GM19455 (cell line): ENCODE results near the gene KRT81.
A peak's percentile ranks its signal among the peaks of the same experiment; 100 is the strongest.
"Not testable (repeated sequence)": the region's sequence is repeated elsewhere in the genome, so short reads cannot be mapped to it uniquely, and the experiment has no call there.

Source experiments
- ATAC-seq: cut with Tn5 transposase; IDR thresholded peaks from one replicate; pipeline ENCODE4 v1.9.1; 2021; ENCODE audit not compliant: unreplicated experiment

KRT81 gene

DNA sequence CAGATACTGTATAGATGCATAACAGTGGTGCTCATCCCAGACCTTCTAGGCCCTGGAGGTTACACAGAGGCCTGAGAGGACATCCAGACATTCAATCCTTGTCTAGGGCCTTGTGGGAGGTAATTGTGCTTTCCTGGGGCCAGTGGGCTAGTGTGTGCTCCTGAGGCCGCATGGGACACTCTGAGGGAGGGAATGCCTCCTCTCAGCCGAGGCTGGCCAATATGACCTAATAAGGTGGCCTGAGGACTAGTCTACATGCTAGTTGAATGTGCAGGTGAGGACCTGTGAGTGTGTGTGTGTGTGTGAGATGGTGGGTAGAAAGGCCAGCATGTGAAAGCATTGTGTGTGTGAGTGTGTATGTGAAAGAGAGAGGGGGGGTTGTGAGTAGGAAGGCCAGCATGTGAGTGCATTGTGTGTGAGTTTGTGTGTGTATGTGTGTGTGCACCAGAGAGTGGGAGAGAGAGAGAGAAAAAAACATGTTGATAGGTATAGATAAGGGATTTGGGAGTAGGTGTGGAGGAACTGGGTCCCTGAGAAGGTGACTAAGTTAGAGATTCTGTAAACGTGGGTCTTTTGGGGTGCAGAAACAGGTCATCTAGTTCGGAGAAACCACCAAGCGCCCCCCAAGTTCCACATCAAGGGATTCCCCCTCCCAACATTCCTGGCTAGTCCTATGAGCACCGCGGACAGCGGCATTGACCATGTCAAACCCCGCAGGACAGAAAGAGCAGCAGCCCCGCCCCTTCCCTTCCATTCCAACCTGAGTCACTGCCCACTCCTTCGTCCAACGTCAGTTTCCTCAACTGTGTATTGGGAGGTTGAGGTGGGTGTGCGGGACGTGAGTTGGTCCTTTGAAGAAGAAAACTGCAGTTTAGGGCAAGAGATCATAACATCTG is 9.7 kb upstream of the KRT81 start:
- ATAC-seq, result no peak

GRCh38 chr12:52298677-52299190 is 7.4 kb upstream of the KRT81 start:
- no peak for ATAC-seq

GRCh38 chr12:52296572-52297215 is 5.4 kb upstream of the KRT81 start:
- ATAC-seq, result no peak

DNA sequence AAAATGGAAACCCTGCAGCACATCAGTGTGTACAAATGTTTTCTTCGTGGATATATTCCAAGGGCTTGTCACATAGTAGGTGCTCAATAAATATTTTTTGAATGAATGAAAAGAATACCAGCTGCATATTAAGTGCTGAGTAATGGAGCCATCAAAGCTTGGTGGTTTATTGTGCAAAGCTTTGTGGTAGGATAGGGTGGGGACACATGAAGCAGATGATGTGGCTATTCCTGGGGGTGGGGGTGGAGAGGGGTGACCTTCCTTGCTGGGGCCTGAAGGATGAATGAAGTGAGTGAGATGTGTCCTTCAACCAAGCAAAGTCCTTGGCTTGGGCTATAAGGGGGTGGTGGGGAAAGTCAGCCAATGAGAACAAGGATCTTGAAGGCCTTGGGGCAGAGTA is 4.3 kb upstream of the KRT81 start:
- ATAC-seq, result no peak

- ATAC-seq, result no peak
Observed at GRCh38 chr12:52294803-52295202, 3.5 kb upstream of the KRT81 start.

DNA sequence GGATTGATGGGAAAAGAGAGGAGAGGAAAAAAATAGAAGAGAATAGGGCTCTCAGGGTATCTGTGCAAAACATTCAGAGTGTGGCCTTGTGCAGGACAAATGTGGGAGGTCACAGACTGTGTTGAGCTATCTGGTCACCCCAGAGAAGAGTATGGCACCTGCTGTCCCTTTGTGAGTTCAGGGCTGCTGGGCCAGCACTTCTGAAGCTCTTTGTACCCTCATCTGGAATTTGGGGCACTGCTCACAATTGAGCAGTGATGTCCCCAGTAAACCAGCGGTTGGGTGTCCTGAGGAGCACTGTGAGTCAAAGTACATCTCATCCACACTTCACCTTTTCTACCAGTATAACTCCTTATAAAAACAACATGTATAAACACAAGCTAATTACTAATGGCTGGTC is 2.6 kb upstream of the KRT81 start:
- no peak for ATAC-seq

DNA sequence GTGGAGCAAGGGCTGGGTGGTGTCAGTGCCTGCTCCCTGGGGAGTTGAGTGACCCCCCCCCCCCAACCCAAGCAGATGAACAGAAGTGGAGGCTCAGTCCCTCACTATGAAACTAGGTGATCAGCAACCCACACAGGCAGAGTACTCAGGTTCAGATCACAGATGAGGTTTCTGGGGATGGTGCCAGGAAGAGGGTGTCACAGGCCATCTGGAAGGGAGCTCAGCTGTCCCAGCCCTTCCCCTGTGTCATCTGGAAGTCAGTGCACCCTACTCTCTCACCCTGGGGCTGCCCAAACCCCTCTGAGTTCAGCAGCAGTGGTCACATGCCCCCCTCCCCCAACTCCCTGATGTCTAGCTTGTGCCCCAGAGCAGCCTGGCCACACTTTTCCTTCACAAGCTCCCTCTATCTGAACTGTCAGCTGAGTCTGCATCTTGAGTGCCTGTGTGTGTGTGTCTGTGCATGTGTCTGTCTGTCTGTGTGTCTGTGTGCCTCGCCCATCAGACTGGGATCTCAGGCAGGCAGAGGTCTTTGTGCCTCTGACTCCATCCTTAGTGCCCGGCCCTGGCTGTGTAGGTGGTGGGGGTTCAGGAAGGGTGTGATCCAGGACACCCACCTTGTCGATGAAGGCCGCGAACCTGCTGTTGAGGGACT is 725 bp downstream of the KRT81 start:
- ATAC-seq, result not testable (repeated sequence)

DNA sequence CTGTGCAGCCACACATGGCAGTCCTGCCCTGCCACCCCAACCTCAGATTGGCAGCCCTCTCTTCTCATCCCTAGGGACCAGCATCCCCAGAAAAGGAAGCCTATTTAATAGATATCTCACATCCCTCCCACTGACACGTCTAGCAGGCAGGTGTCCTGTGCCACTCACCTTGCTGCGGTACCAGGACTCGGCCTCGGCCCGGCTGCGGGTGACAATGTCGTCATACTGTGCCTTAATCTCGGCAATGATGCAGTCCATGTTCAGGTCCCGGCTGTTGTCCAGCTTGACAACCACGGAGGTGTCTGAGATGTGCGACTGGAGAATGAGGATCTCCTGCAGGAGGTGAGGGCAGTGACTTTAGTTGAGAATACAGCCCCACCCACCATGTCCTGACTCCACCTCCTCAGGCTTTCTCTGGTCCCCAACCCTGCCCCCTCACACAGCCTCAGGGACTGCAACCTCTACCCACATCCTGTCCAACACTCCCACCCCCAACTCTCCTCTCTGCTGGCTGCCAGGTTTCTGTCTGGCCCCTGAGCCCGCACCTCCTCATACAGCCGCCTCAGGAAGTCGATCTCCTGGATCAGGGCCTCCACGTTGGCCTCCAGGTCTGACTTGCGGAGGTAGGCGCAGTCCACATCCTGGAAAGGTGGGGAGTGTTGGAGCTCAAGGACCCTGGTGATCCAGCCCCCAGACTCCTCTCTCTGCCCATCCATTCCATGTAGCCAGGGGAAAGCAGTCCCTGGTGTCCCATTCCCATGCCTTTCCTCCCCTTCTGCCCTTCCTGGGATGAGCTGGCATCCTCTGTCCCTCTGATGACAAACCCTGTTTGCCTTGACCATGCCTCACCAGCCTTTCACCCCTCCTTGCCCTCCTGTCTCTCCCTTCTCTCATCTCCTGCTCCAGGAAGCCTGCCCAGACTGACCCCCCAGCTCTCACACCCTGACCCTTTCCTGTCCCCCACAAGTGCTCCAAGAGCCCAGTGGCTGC is 3.2 kb downstream of the KRT81 start:
- ATAC-seq, result peak; percentile 68

DNA sequence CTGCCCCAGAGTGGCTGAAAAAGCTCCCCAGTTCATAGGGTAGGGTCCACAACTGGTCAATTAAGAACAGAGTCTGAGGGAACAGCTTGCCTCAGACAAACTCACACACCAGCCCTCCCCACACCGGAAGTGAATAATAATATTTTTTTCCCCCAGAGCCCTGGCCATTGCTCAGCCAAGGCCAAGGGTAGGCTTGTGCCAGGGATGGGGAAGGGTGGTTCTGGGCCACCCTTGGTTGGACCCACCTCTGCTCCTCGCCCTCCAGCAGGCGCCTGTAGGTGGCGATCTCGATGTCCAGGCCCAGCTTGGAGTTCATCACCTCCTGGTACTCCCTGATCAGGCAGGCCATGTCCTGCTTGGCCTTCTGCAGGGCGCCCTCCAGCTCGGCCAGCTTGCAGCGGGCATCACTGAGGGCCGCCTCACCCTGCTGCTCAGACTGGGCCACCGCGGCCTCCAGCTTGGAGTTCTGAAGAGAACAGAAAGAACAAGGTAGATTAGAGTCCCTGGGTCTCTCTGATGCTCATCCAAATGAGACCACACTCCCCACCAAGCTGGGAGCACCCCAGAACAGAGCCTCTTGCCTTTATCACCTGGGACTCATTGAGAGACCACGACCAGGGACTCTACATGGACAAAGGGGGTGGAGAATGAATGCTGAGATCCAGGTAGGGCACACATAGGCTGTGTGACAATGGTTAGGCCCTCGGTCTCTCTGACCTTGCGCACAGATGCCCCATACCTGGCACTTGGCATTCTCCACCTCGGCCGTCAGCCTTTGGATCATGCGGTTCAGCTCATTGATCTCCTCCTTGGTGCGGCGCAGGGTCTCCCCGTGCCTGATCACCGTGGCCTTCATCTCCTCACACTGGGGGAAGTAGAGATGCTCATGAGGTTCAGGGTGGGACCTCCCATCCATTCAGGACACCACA is 4.2 kb downstream of the KRT81 start:
- ATAC-seq, result not testable (repeated sequence)

- ATAC-seq, result no peak
Observed at GRCh38 chr12:52285851-52286530, 5.3 kb downstream of the KRT81 start.

GRCh38 chr12:52285172-52285745 is 6.1 kb downstream of the KRT81 start:
- ATAC-seq, result no peak

GRCh38 chr12:52284562-52285171 is 6.7 kb downstream of the KRT81 start:
- ATAC-seq, result no peak

DNA sequence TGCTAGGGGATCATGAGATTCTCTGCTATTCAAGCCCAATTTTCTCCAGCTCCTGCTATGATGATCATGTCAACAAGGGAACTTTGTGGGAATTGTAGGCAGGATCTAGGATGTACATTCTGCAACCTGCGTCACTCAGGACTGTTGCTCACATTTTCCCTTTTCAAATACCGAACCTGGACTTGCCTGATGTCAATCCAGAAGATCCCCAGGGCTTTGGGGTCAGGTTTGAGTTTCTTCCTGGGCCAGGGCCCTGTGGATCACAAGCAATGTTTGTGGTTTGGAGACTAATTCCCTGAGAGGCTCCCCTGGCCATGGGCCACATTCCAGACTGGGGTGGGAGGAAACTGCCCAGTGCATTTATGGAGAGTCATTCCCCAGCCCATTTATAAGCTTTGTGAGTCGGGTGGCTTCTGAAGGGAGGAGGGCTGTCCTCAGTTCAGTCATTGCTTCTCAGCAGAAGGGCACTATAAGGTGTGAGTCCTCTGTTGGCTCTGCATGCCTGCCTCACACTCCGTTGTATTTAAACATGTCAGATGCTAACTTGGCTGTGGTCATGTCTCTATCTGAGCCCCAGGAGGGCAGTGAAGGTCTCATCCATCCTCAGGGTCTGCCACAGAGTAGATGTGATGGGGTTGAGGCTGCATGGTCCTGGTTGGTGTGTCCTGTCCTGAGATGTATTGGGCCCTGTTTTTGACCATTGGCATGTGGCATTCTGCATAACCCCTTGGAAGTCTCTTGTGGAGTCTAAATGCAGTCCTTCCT is 10.4 kb downstream of the KRT81 start:
- no peak for ATAC-seq

GRCh38 chr12:52280319-52280795 is 11.0 kb downstream of the KRT81 start:
- no peak for ATAC-seq

- ATAC-seq, result no peak
Observed at GRCh38 chr12:52279422-52280318, 11.7 kb downstream of the KRT81 start.
